Endothelial cell of umbilical vein (primary cell): ENCODE measurements around the gene RNF5. TPM values are rescaled to one million over a fixed set of nuclear protein-coding genes. Genes with fewer than 3 reads are reported as not detected.

ENCODE experiments used
- BruUV-seq: library from RNA; stranded (reverse); fragments of 400-500 nt; replicated peaks from 2 replicates; lab custom pipeline; 2021; lab: Mats Ljungman, UMichigan
- CTCF ChIA-PET: fragments of 300-600, 350-600 bp; sonication (Branson Sonifier 250); formaldehyde crosslinking; loops from one replicate; lab custom pipeline; 2021; ENCODE audit warnings: antibody characterized with exemption, inconsistent platforms; lab: Charles Lee
- POLR2A ChIA-PET: fragments of 300-600, 350-600 bp; sonication (Branson Sonifier 250); formaldehyde crosslinking; loops from one replicate; lab custom pipeline; 2021; ENCODE audit warnings: antibody characterized with exemption, inconsistent platforms; lab: Charles Lee
- DNase-seq: peaks from one replicate; pipeline ENCODE4 v3.0.0-alpha.2; 2011; ENCODE audit warnings: low read depth, low spot score
- FAIRE-seq: peaks from 2 replicates; lab custom pipeline; 2011; peaks lifted over from hg19 to GRCh38; lab: Jason Lieb, UNC
- H2AFZ ChIP-seq: 2 replicates; pipeline ENCODE4 v1.6.0; 2012; ENCODE audit warnings: low read depth, low read length, control low read depth, inconsistent platforms
- H3K27ac ChIP-seq: 2 replicates; pipeline ENCODE4 v1.5.1; 2011; ENCODE audit warnings: low read depth, mild to moderate bottlenecking, control low read depth, low read length, moderate library complexity; ENCODE audit not compliant: insufficient read depth
- H3K27me3 ChIP-seq, 2 experiments: 2 replicates each; pipeline versions ENCODE4 v1.6.0 to v1.6.1; 2011; ENCODE audit warnings: low read length in 2 of 2, mixed read lengths in 1 of 2; ENCODE audit not compliant: control insufficient read depth in 2 of 2, insufficient read depth in 2 of 2
- H3K36me3 ChIP-seq, 2 experiments: 2 replicates in 1 of 2; 3 replicates in 1 of 2; pipeline ENCODE4 v1.5.1; 2011; ENCODE audit warnings: low read length in 2 of 2, mild to moderate bottlenecking in 1 of 2, moderate library complexity in 1 of 2; ENCODE audit not compliant: control insufficient read depth in 2 of 2, insufficient read depth in 2 of 2; ENCODE audit errors: extremely low read depth in 1 of 2
- H3K4me1 ChIP-seq: 3 replicates; pipeline ENCODE4 v1.5.1; 2011; ENCODE audit warnings: mild to moderate bottlenecking, low read length; ENCODE audit not compliant: control insufficient read depth, insufficient read depth; ENCODE audit errors: extremely low read depth
- H3K4me2 ChIP-seq: 2 replicates; pipeline ENCODE4 v1.6.1; 2011; ENCODE audit warnings: low read length, control low read depth, mixed read lengths; ENCODE audit not compliant: insufficient read depth
- H3K4me3 ChIP-seq, 3 experiments: fragments of 200-600 bp in 1 of 3; sonication (generic), shearing (Covaris generic) in 1 of 3; replicated peaks in 1 of 3; 2 replicates each; pipeline ENCODE4 v1.5.1; 2011 to 2016; ENCODE audit warnings: control low read depth in 3 of 3, low read length in 3 of 3, mild to moderate bottlenecking in 2 of 3, inconsistent platforms in 1 of 3, low read depth in 1 of 3, moderate library complexity in 1 of 3; ENCODE audit not compliant: insufficient read depth in 1 of 3
- H3K79me2 ChIP-seq: 2 replicates; pipeline ENCODE4 v1.6.0; 2012; ENCODE audit warnings: low read length, inconsistent platforms; ENCODE audit not compliant: control insufficient read depth, insufficient read depth
- H3K9ac ChIP-seq: replicated peaks from 2 replicates; pipeline ENCODE3; 2011; ENCODE audit warnings: low read length, control low read depth; ENCODE audit not compliant: insufficient read depth; ENCODE audit errors: extremely low read depth
- H3K9me1 ChIP-seq: replicated peaks from 3 replicates; pipeline ENCODE4 v1.6.0; 2011; ENCODE audit warnings: mild to moderate bottlenecking, low read length; ENCODE audit not compliant: control insufficient read depth, insufficient read depth; ENCODE audit errors: extremely low read depth
- H3K9me3 ChIP-seq: replicated peaks from 2 replicates; pipeline ENCODE4 v1.5.1; 2012; ENCODE audit warnings: low read length, inconsistent platforms; ENCODE audit not compliant: control insufficient read depth, insufficient read depth
- H4K20me1 ChIP-seq: replicated peaks from 2 replicates; pipeline ENCODE3; 2011; ENCODE audit warnings: mild to moderate bottlenecking, low read length; ENCODE audit not compliant: control insufficient read depth, insufficient read depth; ENCODE audit errors: extremely low read depth
- EZH2 ChIP-seq: IDR thresholded peaks from 2 replicates; pipeline ENCODE4 v1.6.1; 2012; ENCODE audit warnings: borderline replicate concordance, low read depth, mild to moderate bottlenecking, moderate library complexity, low read length, inconsistent platforms; ENCODE audit not compliant: severe bottlenecking
- FOS ChIP-seq: IDR thresholded peaks from 2 replicates; pipeline ENCODE4 v1.6.1; 2011; ENCODE audit warnings: mild to moderate bottlenecking, low read length, moderate library complexity, borderline replicate concordance; ENCODE audit not compliant: insufficient read depth
- GATA2 ChIP-seq: IDR thresholded peaks from 2 replicates; pipeline ENCODE4 v1.7.0; 2011; ENCODE audit warnings: low read depth, mild to moderate bottlenecking, moderate library complexity, mixed read lengths, low read length; ENCODE audit not compliant: insufficient read length, insufficient read depth
- JUN ChIP-seq: IDR thresholded peaks from 2 replicates; pipeline ENCODE4 v1.6.1; 2011; ENCODE audit warnings: borderline replicate concordance, low read depth; ENCODE audit not compliant: insufficient read length, insufficient read depth
- MYC ChIP-seq: IDR thresholded peaks from one replicate; pipeline ENCODE4 v1.6.1; 2011; ENCODE audit warnings: mild to moderate bottlenecking, low read depth, low read length
- POLR2A ChIP-seq: IDR thresholded peaks from 2 replicates; pipeline ENCODE4 v1.6.1; 2012; ENCODE audit warnings: low read depth, mild to moderate bottlenecking, control low read depth, low read length
- POLR2AphosphoS5 ChIP-seq: IDR thresholded peaks from 2 replicates; pipeline ENCODE4 v1.6.1; 2012; ENCODE audit warnings: low read depth, mild to moderate bottlenecking, control low read depth, low read length, moderate library complexity; ENCODE audit not compliant: insufficient read depth
- dilution Hi-C: fragments of 300-500 bp; cut with MboI; formaldehyde crosslinking; loops from one replicate; pipeline ENCODE4 v1.15.0; 2019; ENCODE audit warnings: low sequenced_read_pairs; ENCODE audit not compliant: extremely low pct_ligation_motif_present
- intact Hi-C: fragments of 100-400 bp; cut with micrococcal nuclease; formaldehyde crosslinking; loops from one replicate; pipeline ENCODE4 v1.10.0; 2022
- microRNA-seq: library from miRNA; unstranded; fragments of <30 nt; microRNA quantifications from one replicate; pipeline ENCODE4 v1.2.0, GENCODE V29; 2021; ENCODE audit warnings: borderline number of aligned reads, borderline replicate concordance
- polyA plus RNA-seq, 4 experiments: library from polyadenylated mRNA; depleted of rRNA in 3 of 4; stranded (reverse) in 3 of 4; unstranded in 1 of 4; fragments of >200 nt; gene quantifications; 2 replicates each; pipeline versions ENCODE4 v1.2.1 to v1.2.3, GENCODE V29; 2011 to 2012; ENCODE audit warnings: missing spikeins in 1 of 4
- small RNA-seq: library from RNA; depleted of rRNA; stranded (forward); fragments of <200 nt; gene quantifications from one replicate; pipeline ENCODE3, GENCODE V24; 2012; ENCODE audit warnings: low replicate concordance, low read depth; ENCODE audit not compliant: insufficient read depth, insufficient read length
- total RNA-seq: library from RNA; stranded (reverse); gene quantifications from 2 replicates; pipeline ENCODE4 v1.2.3, GENCODE V29; 2021
- TF ChIP-seq, protein P1 (sequence below), 2 donors: IDR thresholded peaks; 1 replicate in 1 of 2; 2 replicates in 1 of 2; pipeline ENCODE4 v1.5.1; 2011; ENCODE audit warnings: low read length in 2 of 2, mild to moderate bottlenecking in 2 of 2, moderate library complexity in 2 of 2, control low read depth in 1 of 2, inconsistent platforms in 1 of 2, low read depth in 1 of 2; ENCODE audit not compliant: insufficient read depth in 1 of 2; ENCODE audit errors: extremely low read depth in 1 of 2
- TF ChIP-seq, protein P2 (sequence below): IDR thresholded peaks from 2 replicates; pipeline ENCODE4 v1.6.1; 2011; ENCODE audit not compliant: insufficient read depth, insufficient read length

Gene RNF5
- total and polyA plus RNA-seq, 2 donors (not counting 3 experiments of a cell fraction or from before 2014, with no cell fraction given): 49.2 to 100 TPM

DNA sequence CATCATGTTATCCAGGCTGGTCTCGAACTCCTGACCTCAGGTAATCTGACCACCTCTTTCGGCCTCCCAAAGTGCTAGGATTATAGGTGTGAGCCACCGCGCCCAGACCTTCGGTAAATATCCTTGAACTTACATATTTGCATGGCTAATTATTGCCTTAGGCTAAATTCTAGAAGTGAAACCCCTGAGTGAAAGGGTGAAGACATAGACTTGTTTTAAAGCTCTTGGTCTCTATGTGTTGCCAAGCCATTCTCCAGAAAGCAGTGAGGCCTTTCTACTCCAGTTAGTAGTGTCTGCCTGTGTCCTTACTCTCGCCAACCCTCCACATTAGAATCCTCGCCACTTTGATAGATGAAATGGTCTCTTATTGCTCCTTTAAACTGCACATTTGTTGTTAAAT is 48.2 kb downstream of the RNF5 start:
- TF ChIP-seq, protein P1, sequence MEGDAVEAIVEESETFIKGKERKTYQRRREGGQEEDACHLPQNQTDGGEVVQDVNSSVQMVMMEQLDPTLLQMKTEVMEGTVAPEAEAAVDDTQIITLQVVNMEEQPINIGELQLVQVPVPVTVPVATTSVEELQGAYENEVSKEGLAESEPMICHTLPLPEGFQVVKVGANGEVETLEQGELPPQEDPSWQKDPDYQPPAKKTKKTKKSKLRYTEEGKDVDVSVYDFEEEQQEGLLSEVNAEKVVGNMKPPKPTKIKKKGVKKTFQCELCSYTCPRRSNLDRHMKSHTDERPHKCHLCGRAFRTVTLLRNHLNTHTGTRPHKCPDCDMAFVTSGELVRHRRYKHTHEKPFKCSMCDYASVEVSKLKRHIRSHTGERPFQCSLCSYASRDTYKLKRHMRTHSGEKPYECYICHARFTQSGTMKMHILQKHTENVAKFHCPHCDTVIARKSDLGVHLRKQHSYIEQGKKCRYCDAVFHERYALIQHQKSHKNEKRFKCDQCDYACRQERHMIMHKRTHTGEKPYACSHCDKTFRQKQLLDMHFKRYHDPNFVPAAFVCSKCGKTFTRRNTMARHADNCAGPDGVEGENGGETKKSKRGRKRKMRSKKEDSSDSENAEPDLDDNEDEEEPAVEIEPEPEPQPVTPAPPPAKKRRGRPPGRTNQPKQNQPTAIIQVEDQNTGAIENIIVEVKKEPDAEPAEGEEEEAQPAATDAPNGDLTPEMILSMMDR (IDR thresholded peaks at IDR 0.05; ENCODE audit: extremely low read depth in 1 of 2, insufficient read depth in 1 of 2, low read depth in 1 of 2, low read length in 2 of 2): no peak
- TF ChIP-seq POLR2AphosphoS5 (no peak), MYC (no peak), JUN (no peak), FOS (no peak), POLR2A (no peak), EZH2 (no peak), GATA2 (no peak)
- TF ChIP-seq, protein P2, sequence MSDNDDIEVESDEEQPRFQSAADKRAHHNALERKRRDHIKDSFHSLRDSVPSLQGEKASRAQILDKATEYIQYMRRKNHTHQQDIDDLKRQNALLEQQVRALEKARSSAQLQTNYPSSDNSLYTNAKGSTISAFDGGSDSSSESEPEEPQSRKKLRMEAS: no peak
- intact Hi-C loops: no loop called here
- no peaks in the 10 kb centered on the region for H3K27me3 ChIP-seq
- no peaks in the 10 kb centered on the region for H3K9me3 ChIP-seq
- peaks cover 25% of the 10 kb centered on the region for H3K4me1 ChIP-seq
- no peak overlapping the region for H3K4me3 ChIP-seq
- no peak overlapping the region for H2AFZ ChIP-seq
- H3K4me2 ChIP-seq: no peak overlapping the region
- FAIRE-seq: no peak
- DNase-seq: no peak
- CTCF ChIA-PET: no interaction called here
- no peak overlapping the region for H3K9ac ChIP-seq
- no peaks in the 10 kb centered on the region for H4K20me1 ChIP-seq
- dilution Hi-C loops: no loop called here
- BruUV-seq: no TSS peak
- H3K27ac ChIP-seq: no peak overlapping the region
- POLR2A ChIA-PET: no interaction called here
- peaks cover 2% of the 10 kb centered on the region for H3K79me2 ChIP-seq
- H3K36me3 ChIP-seq: peaks cover 0 to 4% of the 10 kb centered on the region in 2 experiments
- H3K9me1 ChIP-seq: no peaks in the 10 kb centered on the region

Small RNAs within 50 kb of the gene (microRNA-seq; reads per million reads assigned to microRNA genes)
- 1.5 reads per million for gene MIR6721
- not detected for gene MIR6833

Small RNAs within 50 kb of the gene (small RNA-seq; reads per million reads assigned to genes)
- not detected for gene AL662884.1
- gene MIR6833: not detected

Other genes with a start within 250 kb of the RNF5 start
- 0.51 and 1.5 TPM in 2 replicates for gene CFB, start 232.3 kb upstream of the RNF5 start, total RNA-seq
- gene CFB, start 232.3 kb upstream of the RNF5 start, polyA plus RNA-seq: 0.87 and 1.0 TPM in 2 replicates
- gene NELFE, start 219.4 kb upstream of the RNF5 start, total RNA-seq: 68.5 and 71.3 TPM in 2 replicates
- gene NELFE, start 219.4 kb upstream of the RNF5 start, polyA plus RNA-seq: 50.5 and 55.8 TPM in 2 replicates
- 67.8 and 76.7 TPM in 2 replicates for gene SKIC2, start 219.2 kb upstream of the RNF5 start, total RNA-seq
- gene SKIC2, start 219.2 kb upstream of the RNF5 start, polyA plus RNA-seq: 52.8 and 55.8 TPM in 2 replicates
- 18.0 and 20.7 TPM in 2 replicates for gene DXO, start 206.3 kb upstream of the RNF5 start, total RNA-seq
- 34.9 and 37.7 TPM in 2 replicates for gene DXO, start 206.3 kb upstream of the RNF5 start, polyA plus RNA-seq
- gene C4A, start 196.3 kb upstream of the RNF5 start, total RNA-seq: 4.1 and 5.2 TPM in 2 replicates
- 4.4 and 5.7 TPM in 2 replicates for gene C4A, start 196.3 kb upstream of the RNF5 start, polyA plus RNA-seq
- 6.3 and 6.5 TPM in 2 replicates for gene C4B, start 163.6 kb upstream of the RNF5 start, total RNA-seq
- gene C4B, start 163.6 kb upstream of the RNF5 start, polyA plus RNA-seq: 2.9 and 4.4 TPM in 2 replicates
- 0.22 and 0.32 TPM in 2 replicates for gene CYP21A2, start 140.0 kb upstream of the RNF5 start, total RNA-seq
- gene CYP21A2, start 140.0 kb upstream of the RNF5 start, polyA plus RNA-seq: 0.06 and 0.46 TPM in 2 replicates
- gene TNXB, start 69.1 kb upstream of the RNF5 start, total RNA-seq: 2.7 and 3.2 TPM in 2 replicates
- 0.24 and 0.47 TPM in 2 replicates for gene TNXB, start 69.1 kb upstream of the RNF5 start, polyA plus RNA-seq
- 102 and 106 TPM in 2 replicates for gene ATF6B, start 50.2 kb upstream of the RNF5 start, total RNA-seq
- 113 and 115 TPM in 2 replicates for gene ATF6B, start 50.2 kb upstream of the RNF5 start, polyA plus RNA-seq
- 5.2 and 6.0 TPM in 2 replicates for gene FKBPL, start 48.1 kb upstream of the RNF5 start, total RNA-seq
- 3.4 and 3.5 TPM in 2 replicates for gene FKBPL, start 48.1 kb upstream of the RNF5 start, polyA plus RNA-seq
- 0.76 and 1.3 TPM in 2 replicates for gene PRRT1, start 26.5 kb upstream of the RNF5 start, total RNA-seq
- 0.38 and 0.55 TPM in 2 replicates for gene PRRT1, start 26.5 kb upstream of the RNF5 start, polyA plus RNA-seq
- 27.2 and 27.6 TPM in 2 replicates for gene PPT2, start 24.3 kb upstream of the RNF5 start, total RNA-seq
- 44.6 and 47.3 TPM in 2 replicates for gene PPT2, start 24.3 kb upstream of the RNF5 start, polyA plus RNA-seq
- gene EGFL8, start 13.8 kb upstream of the RNF5 start, total RNA-seq: 12.6 and 13.6 TPM in 2 replicates
- gene EGFL8, start 13.8 kb upstream of the RNF5 start, polyA plus RNA-seq: 9.0 and 9.8 TPM in 2 replicates
- 38.4 and 45.1 TPM in 2 replicates for gene AGPAT1, start 2.3 kb upstream of the RNF5 start, total RNA-seq
- 132 and 151 TPM in 2 replicates for gene AGPAT1, start 2.3 kb upstream of the RNF5 start, polyA plus RNA-seq
- 12.0 and 18.5 TPM in 2 replicates for gene AGER, start 5.8 kb downstream of the RNF5 start, total RNA-seq
- gene AGER, start 5.8 kb downstream of the RNF5 start, polyA plus RNA-seq: 4.6 and 5.1 TPM in 2 replicates
- 95.9 and 100 TPM in 2 replicates for gene PBX2, start 11.8 kb downstream of the RNF5 start, total RNA-seq
- gene PBX2, start 11.8 kb downstream of the RNF5 start, polyA plus RNA-seq: 75.5 and 82.3 TPM in 2 replicates
- 21.6 and 22.8 TPM in 2 replicates for gene GPSM3, start 14.2 kb downstream of the RNF5 start, total RNA-seq
- 19.5 and 24.9 TPM in 2 replicates for gene GPSM3, start 14.2 kb downstream of the RNF5 start, polyA plus RNA-seq
- 114 and 120 TPM in 2 replicates for gene NOTCH4, start 45.7 kb downstream of the RNF5 start, total RNA-seq
- 41.7 and 41.8 TPM in 2 replicates for gene NOTCH4, start 45.7 kb downstream of the RNF5 start, polyA plus RNA-seq
- gene TSBP1, start 193.5 kb downstream of the RNF5 start, total RNA-seq: not detected in 2 replicates
- not detected in 2 replicates for gene TSBP1, start 193.5 kb downstream of the RNF5 start, polyA plus RNA-seq
- not detected in 2 replicates for gene BTNL2, start 228.8 kb downstream of the RNF5 start, total RNA-seq
- gene BTNL2, start 228.8 kb downstream of the RNF5 start, polyA plus RNA-seq: not detected in 2 replicates